ENCODE data around the gene PGLYRP1. TPM values are rescaled to one million over a fixed set of nuclear protein-coding genes. Genes with fewer than 3 reads are reported as not detected.

The PGLYRP1 gene
- total and polyA plus RNA-seq, 2 of the 13 experiments (the other 11 are each of a cell fraction or from before 2014, with no cell fraction given): not detected

DNA sequence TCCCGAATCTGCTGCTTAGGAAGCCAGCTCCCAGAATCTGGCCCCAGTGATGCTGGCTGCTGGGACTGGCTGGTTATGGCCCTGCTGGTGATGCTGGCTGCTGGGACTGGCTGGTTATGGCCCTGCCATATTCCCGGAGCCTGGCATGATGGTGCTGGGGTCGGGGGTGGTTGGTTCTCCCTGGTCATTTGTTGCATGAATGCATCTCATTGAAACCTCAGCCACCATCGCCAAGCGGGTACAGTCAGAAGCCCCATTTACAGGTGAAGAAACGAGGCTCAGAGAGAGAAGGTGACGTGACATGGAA, 2.1 kb downstream of the PGLYRP1 start:
- H3K9me3 ChIP-seq (ENCODE audit: low read length): no peaks in the 10 kb centered on the region
- FAIRE-seq (no peak), DNase-seq (ENCODE audit: low spot score) (no peak), ATAC-seq (no peak)
- no peaks in the 10 kb centered on the region for H3K79me2 ChIP-seq (ENCODE audit: insufficient read depth, low read length)
- H3K4me1 ChIP-seq (ENCODE audit: insufficient read depth, low read length): no peaks in the 10 kb centered on the region
- H3K27ac ChIP-seq (ENCODE audit: extremely low read length, insufficient read depth, low read length): no peak overlapping the region
- ChIA-PET CTCF (ENCODE audit: low intra/inter-chr PET ratio, low total read pairs) (no interaction called here), POLR2A (no interaction called here)
- H3K9ac ChIP-seq (ENCODE audit: insufficient read depth, low read depth, low read length): no peak overlapping the region
- no peaks in the 10 kb centered on the region for H4K20me1 ChIP-seq (ENCODE audit: insufficient read depth, low read length)
- no peak for TF ChIP-seq PAF1 (CRISPR knock-in tag; IDR thresholded peaks at IDR 0.05)
- no peak for TF ChIP-seq MAFG (CRISPR knock-in tag; IDR thresholded peaks at IDR 0.05)
- TF ChIP-seq ZBTB21 (CRISPR knock-in tag; IDR thresholded peaks at IDR 0.05): no peak
- no peak for TF ChIP-seq ZNF709 (CRISPR knock-in tag; IDR thresholded peaks at IDR 0.05)
- no peak overlapping the region for H2AFZ ChIP-seq (ENCODE audit: low read length)
- no peaks in the 10 kb centered on the region for H3K36me3 ChIP-seq (replicated peaks in 1 of 2; ENCODE audit: control insufficient read depth in 1 of 2, insufficient read depth in 2 of 2, low read length in 2 of 2)
- H3K4me2 ChIP-seq (ENCODE audit: low read depth, low read length): no peak overlapping the region
- no TSS peak for BruUV-seq (replicated peaks)
- no peaks in the 10 kb centered on the region for H3K27me3 ChIP-seq (ENCODE audit: control insufficient read depth in 1 of 2, insufficient read depth in 2 of 2, low read length in 2 of 2)
- in situ Hi-C loops (cut with HindIII; ENCODE audit: extremely low pct_ligation_motif_present, low pct_unique_long_range_greater_than_20kb) (loop anchor here (5.0 kb wide), 1 partner anchor 172 kb away; no protein-coding TSS in a partner anchor), intact Hi-C loops (cut with micrococcal nuclease; ENCODE audit: unreplicated experiment) (no loop called here)
- no peak overlapping the region for H3K4me3 ChIP-seq (replicated peaks in 1 of 3; ENCODE audit: insufficient read depth in 1 of 3, low read depth in 2 of 3, low read length in 3 of 3)
- 66% methylated on average over 6 of the region's 7 CpGs for whole genome bisulfite sequencing (ENCODE audit: low lambda C conversion rate)

- no peak overlapping the region for H3K27ac ChIP-seq (ENCODE audit: extremely low read length, insufficient read depth, low read length)
- ATAC-seq: no peak
- H3K9ac ChIP-seq (ENCODE audit: insufficient read depth, low read depth, low read length): no peak overlapping the region
- in situ Hi-C loops (cut with HindIII; ENCODE audit: extremely low pct_ligation_motif_present, low pct_unique_long_range_greater_than_20kb): loop anchor here (10.0 kb wide), 1 partner anchor 204 kb away; the partner anchor contains the start of gene RSPH6A
- no peak overlapping the region for H3K4me2 ChIP-seq (ENCODE audit: low read depth, low read length)
- no peaks in the 10 kb centered on the region for H3K36me3 ChIP-seq (replicated peaks in 1 of 2; ENCODE audit: control insufficient read depth in 1 of 2, insufficient read depth in 2 of 2, low read length in 2 of 2)
- H3K9me3 ChIP-seq (ENCODE audit: low read length): no peaks in the 10 kb centered on the region
- H3K79me2 ChIP-seq (ENCODE audit: insufficient read depth, low read length): no peaks in the 10 kb centered on the region
- no peak for DNase-seq (ENCODE audit: low spot score)
- H4K20me1 ChIP-seq (ENCODE audit: insufficient read depth, low read length): no peaks in the 10 kb centered on the region
- H3K27me3 ChIP-seq (ENCODE audit: control insufficient read depth in 1 of 2, insufficient read depth in 2 of 2, low read length in 2 of 2): no peaks in the 10 kb centered on the region
- no peak overlapping the region for H3K4me3 ChIP-seq (replicated peaks in 1 of 3; ENCODE audit: insufficient read depth in 1 of 3, low read depth in 2 of 3, low read length in 3 of 3)
- H2AFZ ChIP-seq (ENCODE audit: low read length): no peak overlapping the region
- no TSS peak for BruUV-seq (replicated peaks)
- FAIRE-seq: no peak
- 94% methylated on average over 9 of the region's 13 CpGs for WGBS (ENCODE audit: low lambda C conversion rate)
- POLR2A ChIA-PET: no interaction called here
- intact Hi-C loops (cut with micrococcal nuclease; ENCODE audit: unreplicated experiment): no loop called here
- no peaks in the 10 kb centered on the region for H3K4me1 ChIP-seq (ENCODE audit: insufficient read depth, low read length)
- no peak for TF ChIP-seq CEBPB (IDR thresholded peaks at IDR 0.05; ENCODE audit: borderline replicate concordance, low read depth, low read length)
- CTCF ChIA-PET (ENCODE audit: low intra/inter-chr PET ratio, low total read pairs): no interaction called here
Measured at GRCh38 chr19:46019270-46019669, 3.6 kb downstream of the PGLYRP1 start.

Data from HepG2 (cell line).